Right hindlimb (tissue), 1 donor: Measurements from ENCODE around the gene RPTOR.
"Not testable (repeated sequence)": the region's sequence is repeated elsewhere in the genome, so short reads cannot be mapped to it uniquely, and the experiment has no call there.

Source experiments
- DNase-seq: peaks from one replicate; pipeline ENCODE4 v3.0.0-alpha.2; 2018

The RPTOR gene

DNA sequence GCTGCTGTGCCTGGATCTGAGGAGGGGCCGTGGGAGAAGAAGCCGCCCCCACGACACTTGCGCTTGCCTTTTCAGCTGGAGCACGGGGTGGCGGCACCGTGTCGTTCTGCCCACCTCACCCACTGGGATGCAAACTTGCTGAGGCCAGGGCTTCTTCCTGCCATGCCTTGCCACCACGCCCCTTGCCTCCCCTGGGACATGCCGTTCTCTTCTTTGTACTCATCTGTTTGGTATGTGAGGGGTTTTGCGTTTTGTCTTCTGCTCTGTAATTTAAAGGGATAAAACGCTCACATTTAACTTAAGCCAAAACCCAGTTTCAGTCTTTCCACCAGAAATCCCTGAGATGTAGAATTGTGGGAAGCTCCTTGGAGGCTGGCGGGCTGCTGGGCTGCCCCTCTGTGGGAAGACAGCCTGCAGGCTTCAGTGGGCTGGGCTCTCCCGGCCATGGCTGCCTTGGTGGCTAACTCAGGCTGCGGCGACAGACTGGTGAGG is 180.2 kb downstream of the RPTOR start:
- DNase-seq, result no peak

DNA sequence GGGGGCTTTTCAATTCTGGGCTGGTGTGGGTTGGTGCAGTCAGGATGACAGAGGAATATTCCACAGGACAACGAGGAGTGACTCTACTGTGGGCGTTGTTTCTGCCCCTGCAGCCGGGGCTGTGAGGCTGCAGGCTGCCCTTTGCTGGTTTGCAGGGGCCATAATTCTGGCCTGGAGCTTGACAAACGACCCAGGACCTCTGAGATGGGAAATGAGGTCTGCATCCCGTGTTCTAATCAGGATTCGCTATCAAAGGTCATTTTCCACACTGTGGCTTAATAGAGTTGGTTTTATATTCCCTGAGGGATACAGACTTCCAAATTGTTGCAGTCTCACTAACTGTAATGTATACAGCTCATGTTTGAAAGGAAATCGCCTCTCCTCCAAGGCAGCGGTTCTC is 180.9 kb downstream of the RPTOR start:
- no peak for DNase-seq

DNA sequence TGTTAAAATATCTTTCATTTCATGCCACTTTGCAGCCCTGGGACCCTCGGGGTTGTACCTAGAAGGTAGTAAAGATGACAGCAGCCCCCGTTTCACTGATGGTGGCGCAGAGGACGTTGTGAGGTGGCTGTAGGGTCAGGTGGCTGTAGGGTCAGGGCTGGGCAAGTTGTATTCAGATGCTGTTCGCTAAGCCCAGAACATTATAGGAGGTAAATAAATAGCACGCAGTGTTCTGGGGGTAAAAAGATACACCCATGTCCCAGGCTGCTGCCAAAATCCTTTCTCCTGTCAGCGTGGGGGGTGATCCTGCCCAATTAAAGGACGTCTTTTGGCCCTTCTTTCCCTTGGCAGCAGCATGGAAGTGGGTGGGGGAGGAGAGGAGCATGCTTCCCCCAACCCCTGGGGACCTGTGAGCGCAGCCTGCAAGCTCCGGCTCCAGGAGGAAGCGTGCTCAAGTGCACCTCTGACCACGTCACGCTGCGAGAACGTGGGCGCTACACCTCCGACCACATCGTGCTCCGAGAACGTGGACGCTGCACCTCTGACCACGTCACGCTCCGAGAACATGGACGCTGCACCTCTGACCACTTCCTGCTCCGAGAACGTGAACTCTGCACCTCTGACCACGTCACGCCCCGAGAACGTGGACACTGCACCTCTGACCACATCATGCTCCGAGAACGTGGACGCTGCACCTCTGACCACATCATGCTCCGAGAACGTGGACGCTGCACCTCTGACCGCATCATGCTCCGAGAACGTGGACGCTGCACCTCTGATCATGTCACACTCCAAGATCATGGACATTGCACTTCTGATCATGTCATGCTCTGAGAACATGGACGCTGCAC is 182.1 kb downstream of the RPTOR start:
- no peak for DNase-seq

GRCh38 chr17:80727409-80727755 is 182.7 kb downstream of the RPTOR start:
- no peak for DNase-seq

- no peak for DNase-seq
Observed at GRCh38 chr17:80729016-80729415, 184.4 kb downstream of the RPTOR start.

GRCh38 chr17:80729761-80730160 is 185.1 kb downstream of the RPTOR start:
- DNase-seq, result peak; percentile 82

DNA sequence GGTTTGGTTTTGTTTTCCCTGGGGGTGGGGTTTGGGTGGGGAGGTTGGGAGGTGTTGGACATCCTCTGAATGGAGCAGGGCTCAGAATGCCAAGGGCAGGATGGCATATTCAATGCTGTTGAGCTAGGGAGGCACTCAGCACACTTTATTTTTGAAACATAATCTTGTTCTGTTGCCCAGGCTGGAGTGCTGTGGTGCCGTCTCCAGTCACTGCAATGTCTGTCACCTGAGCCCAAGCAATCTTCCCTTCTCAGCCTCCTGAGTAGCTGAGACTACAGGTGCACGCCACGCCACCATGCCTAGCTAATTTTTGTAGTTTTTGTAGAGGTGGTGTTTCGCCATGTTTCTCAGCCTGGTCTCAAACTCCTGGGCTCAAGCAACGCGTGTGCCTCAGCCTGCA is 186.1 kb downstream of the RPTOR start:
- no peak for DNase-seq

DNA sequence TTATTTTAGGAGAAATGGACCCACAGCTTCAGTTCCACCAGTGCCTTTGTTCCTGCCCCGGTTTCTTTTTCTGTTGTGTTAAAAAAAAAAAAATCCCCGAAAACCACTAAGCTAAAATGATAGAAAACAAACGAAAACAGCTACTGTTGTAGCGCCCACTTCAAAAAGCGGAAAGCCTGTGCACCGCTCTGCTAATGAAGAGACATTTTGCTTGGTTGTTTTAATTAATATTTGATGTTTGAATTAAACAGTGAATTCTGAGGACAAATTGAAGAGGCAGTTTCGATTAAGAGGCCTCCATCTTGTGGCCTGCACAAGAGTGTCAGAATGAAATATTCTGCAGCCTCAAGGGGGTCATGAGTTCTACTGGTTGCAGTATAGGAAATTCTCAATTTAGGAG is 186.7 kb downstream of the RPTOR start:
- no peak for DNase-seq

DNA sequence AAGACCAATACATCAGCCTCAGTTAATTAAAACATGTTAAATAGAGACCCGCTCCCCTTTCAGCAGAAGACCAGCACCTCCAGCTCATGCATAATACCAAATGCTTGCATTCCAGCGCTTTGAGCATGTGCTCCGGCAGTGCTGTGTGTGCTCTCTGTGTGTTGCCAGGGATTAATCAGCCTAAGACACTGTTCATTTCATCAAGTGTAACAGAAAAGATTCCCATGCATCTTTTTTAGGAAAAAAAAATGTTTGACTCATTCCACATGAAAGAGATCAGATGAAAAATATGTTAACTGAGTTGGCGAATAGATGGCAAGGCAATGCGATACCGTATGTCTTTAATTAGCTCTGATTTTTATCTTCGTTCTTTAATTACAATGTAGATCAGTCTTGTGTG is 187.6 kb downstream of the RPTOR start:
- no peak for DNase-seq

- no peak for DNase-seq
Observed at GRCh38 chr17:80737106-80738019, 192.7 kb downstream of the RPTOR start.

DNA sequence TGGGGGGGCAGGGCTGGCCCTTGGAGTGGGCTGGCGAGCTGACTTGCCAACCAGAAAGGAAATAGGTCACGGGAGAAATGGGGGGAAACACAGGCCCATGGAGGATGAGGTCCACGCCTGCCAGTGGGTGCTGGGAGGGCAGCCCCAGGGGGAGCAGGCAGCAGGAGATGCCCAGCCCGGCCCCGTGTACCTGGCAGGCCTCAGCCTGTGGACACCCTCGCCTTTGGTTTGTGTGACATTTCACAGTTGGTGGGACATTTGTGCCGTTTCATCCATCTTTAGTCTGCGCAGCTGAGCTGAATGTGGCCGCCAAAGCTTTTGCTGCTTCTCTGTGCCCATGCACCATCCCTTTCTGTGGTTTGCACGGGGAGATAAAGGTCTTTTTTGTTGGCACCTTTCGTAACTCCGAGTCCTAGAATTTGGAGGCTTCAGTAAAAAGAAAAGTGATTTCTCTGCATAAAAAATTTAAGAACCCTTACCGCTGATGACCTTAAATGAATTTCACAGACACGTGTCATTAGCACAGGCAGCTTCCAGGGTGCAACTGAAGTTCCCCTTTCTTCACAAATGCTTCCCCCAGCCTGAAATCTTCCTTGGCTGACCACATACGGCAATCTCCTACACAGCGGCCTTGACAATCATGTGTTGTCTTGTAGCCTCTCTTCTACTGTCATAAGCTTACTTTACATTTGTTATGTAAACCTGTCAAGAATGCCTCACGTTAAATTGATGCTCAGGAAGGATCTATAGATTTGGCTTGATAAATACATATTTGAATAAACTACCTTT is 193.6 kb downstream of the RPTOR start:
- no peak for DNase-seq

- no peak for DNase-seq
Observed at GRCh38 chr17:80738987-80739730, 194.5 kb downstream of the RPTOR start.

GRCh38 chr17:80740141-80740540 is 195.5 kb downstream of the RPTOR start:
- no peak for DNase-seq

DNA sequence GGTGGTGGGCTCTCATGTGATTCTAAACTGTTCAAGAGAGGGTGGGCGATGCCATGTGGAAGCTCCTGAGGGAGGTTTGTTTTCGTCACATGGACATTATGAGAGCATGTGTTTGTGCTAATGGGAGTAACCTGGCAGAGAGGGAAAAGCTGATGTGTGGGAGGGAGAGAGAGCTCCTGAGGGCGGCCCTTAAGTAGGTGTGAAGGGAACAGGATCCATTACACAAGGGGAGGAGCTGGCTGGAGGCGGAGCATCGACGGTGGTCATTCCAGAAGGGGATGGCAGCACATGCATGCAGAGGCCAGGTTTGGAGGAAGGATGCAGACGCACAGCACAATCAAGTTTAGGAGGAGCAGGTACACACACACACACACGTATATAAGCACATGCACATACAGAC is 197.5 kb downstream of the RPTOR start:
- DNase-seq, result no peak

DNA sequence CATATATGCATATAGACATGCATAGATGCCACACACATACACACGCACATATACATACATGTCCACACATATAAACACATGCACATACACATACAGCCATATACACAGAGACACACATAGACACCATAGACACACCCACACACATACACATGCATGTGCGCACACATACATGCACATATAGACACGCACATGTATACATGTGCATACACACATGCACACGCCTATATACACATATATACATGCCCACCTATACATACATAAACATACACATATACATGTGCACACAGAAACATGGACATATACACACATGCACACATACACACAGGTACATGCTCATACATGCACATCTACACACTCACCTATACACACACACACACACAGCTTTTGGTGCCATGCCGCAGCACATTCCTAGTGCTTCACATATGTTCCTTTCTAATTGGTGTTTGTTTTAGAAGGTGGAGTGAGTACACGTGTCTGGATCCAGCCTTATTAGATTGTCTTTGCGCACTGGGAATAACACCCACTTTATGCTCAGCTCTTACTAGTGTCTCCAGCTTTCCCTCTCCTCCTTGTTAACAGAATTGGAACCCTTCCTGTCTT is 198.0 kb downstream of the RPTOR start:
- no peak for DNase-seq

DNA sequence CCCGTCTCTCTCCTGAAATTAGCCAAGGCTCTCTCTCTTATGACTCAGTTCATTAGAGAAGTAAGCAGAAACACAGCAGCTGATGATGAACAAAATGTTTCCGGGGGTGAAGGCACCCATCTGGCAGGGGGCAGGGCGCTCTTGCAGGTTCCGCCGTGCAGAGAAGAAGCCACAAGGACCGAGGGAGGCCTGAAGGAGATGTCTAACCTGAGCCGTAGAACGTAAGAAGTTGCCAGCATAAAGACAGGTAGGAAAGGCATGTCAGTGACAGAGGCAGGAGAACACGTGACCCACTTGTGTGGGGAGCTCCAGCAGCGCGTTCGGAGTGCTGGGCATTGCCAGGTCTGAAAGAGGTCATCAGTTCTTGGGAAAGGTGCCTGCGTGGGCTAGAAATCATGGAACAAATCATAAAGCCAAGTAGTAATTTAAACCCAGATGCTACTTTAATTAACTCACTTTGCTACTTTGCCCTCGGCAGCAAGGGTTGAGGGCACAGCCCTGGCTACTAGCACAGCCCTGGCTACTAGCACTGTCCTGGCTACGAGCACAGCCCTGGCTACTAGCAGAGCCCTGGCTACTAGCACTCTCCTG is 198.6 kb downstream of the RPTOR start:
- DNase-seq, result no peak

GRCh38 chr17:80743973-80744372 is 199.3 kb downstream of the RPTOR start:
- DNase-seq, result not testable (repeated sequence)

- not testable (repeated sequence) for DNase-seq
Observed at GRCh38 chr17:80744725-80745124, 200.1 kb downstream of the RPTOR start.

DNA sequence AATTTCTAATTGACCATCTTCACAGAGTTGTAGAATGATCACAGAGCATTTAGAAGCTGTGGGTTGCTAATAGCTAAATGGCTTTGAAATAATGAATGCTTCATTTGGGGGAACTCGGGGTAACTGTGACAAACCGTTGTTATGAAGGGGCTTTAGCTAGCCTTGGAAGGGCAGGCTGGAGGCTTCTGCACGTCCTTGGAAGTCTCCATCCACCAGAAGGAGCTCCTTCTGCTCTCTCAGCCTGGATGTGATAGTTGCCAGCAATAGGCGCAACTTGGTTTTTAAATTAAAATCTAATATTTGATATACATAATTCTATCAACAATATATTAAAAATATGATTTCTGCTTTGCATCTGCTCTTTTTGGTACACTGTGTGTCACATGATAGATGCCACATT is 200.5 kb downstream of the RPTOR start:
- no peak for DNase-seq

- no peak for DNase-seq
Observed at GRCh38 chr17:80746262-80746935, 201.8 kb downstream of the RPTOR start.

- DNase-seq, result no peak
Observed at GRCh38 chr17:80747469-80747868, 202.8 kb downstream of the RPTOR start.
